Measurements from ENCODE around the gene WDR54. TPM values are rescaled to one million over a fixed set of nuclear protein-coding genes. Genes with fewer than 3 reads are reported as not detected.

Gene WDR54
- total RNA-seq, 1 experiment from 2014 or later: 54.9 TPM

GRCh38 chr2:74430502-74430901 is 9.0 kb downstream of the WDR54 start:
- Histone ChIP-seq H3K36me3 (ENCODE audit: control insufficient read depth in 1 of 2, insufficient read depth in 2 of 2, low read length in 2 of 2) (peaks cover 43 to 55% of the 10 kb centered on the region in 2 experiments), H3K4me1 (ENCODE audit: control insufficient read depth in 1 of 2, insufficient read depth in 2 of 2, low read length in 2 of 2) (0 out of 4 replicates have a peak, but pooled peaks cover 0 to 4% of the 10 kb centered on the region in 2 experiments), H3K9me3 (ENCODE audit: control insufficient read depth in 1 of 2, insufficient read depth in 1 of 2, low read depth in 1 of 2, low read length in 2 of 2) (no peaks in the 10 kb centered on the region), H4K20me1 (ENCODE audit: insufficient read depth) (no peaks in the 10 kb centered on the region), H3K9ac (ENCODE audit: low read length) (no peak overlapping the region), H3K27ac (ENCODE audit: low read depth, low read length) (no peak overlapping the region), H3K79me2 (ENCODE audit: insufficient read depth, low read length) (peaks cover 39% of the 10 kb centered on the region), H3K27me3 (ENCODE audit: insufficient read depth, low read length) (no peaks in the 10 kb centered on the region), H3K4me3 (replicated peaks in 1 of 2; ENCODE audit: low read depth in 1 of 2, low read length in 2 of 2) (no peak overlapping the region), H3K4me2 (ENCODE audit: low read length) (no peak overlapping the region), H2AFZ (ENCODE audit: low read depth, low read length, poor library complexity, severe bottlenecking) (no peak overlapping the region), H3K9me2 (ENCODE audit: insufficient read depth) (no peaks in the 10 kb centered on the region)
- no peak for TF ChIP-seq CEBPB (IDR thresholded peaks at IDR 0.05; ENCODE audit: low read depth)
- TF ChIP-seq POLR2AphosphoS5 (IDR thresholded peaks at IDR 0.05; ENCODE audit: low read depth, low read length): no peak
- TF ChIP-seq EZH2 (IDR thresholded peaks at IDR 0.05): no peak
- TF ChIP-seq REST (IDR thresholded peaks at IDR 0.05; ENCODE audit: low read depth): no peak
- TF ChIP-seq ELF1 (IDR thresholded peaks at IDR 0.05; ENCODE audit: borderline replicate concordance, low read depth): no peak
- TF ChIP-seq EZH2phosphoT487 (IDR thresholded peaks at IDR 0.05; ENCODE audit: borderline replicate concordance): no peak
- no peak for TF ChIP-seq MAX (IDR thresholded peaks at IDR 0.05)
- no peak for TF ChIP-seq SP1 (IDR thresholded peaks at IDR 0.05; ENCODE audit: low read depth)
- no peak for TF ChIP-seq TCF7L2 (IDR thresholded peaks at IDR 0.05; ENCODE audit: borderline replicate concordance, extremely low read depth, insufficient read depth, insufficient read length)
- TF ChIP-seq POLR2A (IDR thresholded peaks at IDR 0.05; ENCODE audit: borderline replicate concordance, extremely low read depth, insufficient read depth, insufficient read length): no peak
- no peak for TF ChIP-seq ZBTB33 (IDR thresholded peaks at IDR 0.05; ENCODE audit: extremely low read depth, insufficient replicate concordance, low read length)
- TF ChIP-seq ZFX (IDR thresholded peaks at IDR 0.05): no peak
- no peak for TF ChIP-seq CBX3 (IDR thresholded peaks at IDR 0.05; ENCODE audit: low read depth)
- no peak for TF ChIP-seq YY1 (IDR thresholded peaks at IDR 0.05; ENCODE audit: extremely low read depth, insufficient replicate concordance, low read depth, low read length)
- BruUV-seq (replicated peaks): no TSS peak
- intact Hi-C loops (cut with micrococcal nuclease): no loop called here
- ChIA-PET CTCF (no interaction called here), RAD21 (ENCODE audit: low non-redundant PET in 1 of 2, low total read pairs in 2 of 2, uncharacterized antibody in 2 of 2, unreplicated experiment in 2 of 2) (no interaction called here), POLR2A (interaction anchor here (1.8 kb wide), 1 partner anchor 10 kb away, joined by 7 read pairs; no protein-coding TSS in a partner anchor)
- no peak for ATAC-seq
- DNase-seq (ENCODE audit: low read depth, low spot score): no peak

Data from HCT116 (cell line).